Psoas muscle (tissue), 8 donors: Measurements from ENCODE around the gene GPR152. TPM values are rescaled to one million over a fixed set of nuclear protein-coding genes. Genes with fewer than 3 reads are reported as not detected.
"Not testable (repeated sequence)": the region's sequence is repeated elsewhere in the genome, so short reads cannot be mapped to it uniquely, and the experiment has no call there.

Source experiments
- ATAC-seq, 4 donors: fragments of 200-7000 bp; cut with Tn5 transposase; one replicate each; pipeline ENCODE4 v1.9.1; 2020; ENCODE audit warnings: moderate library complexity in 3 of 4, mild to moderate bottlenecking in 2 of 4
- DNase-seq, 2 donors: peaks; one replicate each; pipeline ENCODE4 v3.0.0-alpha.2; 2020
- H3K27ac ChIP-seq: fragments of 200-600 bp; one replicate; pipeline ENCODE4 v1.8.0; 2022
- H3K27me3 ChIP-seq, 3 donors: fragments of 200-600 bp in 1 of 3; one replicate each; pipeline versions ENCODE4 v1.6.1 to v1.8.0; 2013 to 2022; ENCODE audit warnings: low read length in 2 of 3, mild to moderate bottlenecking in 2 of 3, moderate library complexity in 1 of 3; ENCODE audit not compliant: insufficient read depth in 3 of 3
- H3K36me3 ChIP-seq, 2 donors: fragments of 200-600 bp in 1 of 2; one replicate each; pipeline versions ENCODE4 v1.6.1 to v1.8.0; 2013 to 2022; ENCODE audit warnings: low read depth in 1 of 2, mild to moderate bottlenecking in 1 of 2, moderate library complexity in 1 of 2; ENCODE audit not compliant: insufficient read depth in 1 of 2
- H3K4me1 ChIP-seq: fragments of 200-600 bp; one replicate; pipeline ENCODE4 v1.8.0; 2022
- H3K4me3 ChIP-seq: fragments of 200-600 bp; one replicate; pipeline ENCODE4 v1.8.0; 2022; ENCODE audit warnings: mild to moderate bottlenecking
- H3K9me3 ChIP-seq: fragments of 200-600 bp; one replicate; pipeline ENCODE4 v1.8.0; 2022
- CTCF ChIP-seq: fragments of 200-600 bp; IDR thresholded peaks from one replicate; pipeline ENCODE4 v1.8.0; 2022; ENCODE audit warnings: antibody characterized with exemption
- WGBS, 3 donors: extraction: QIAGEN DNeasy Blood & Tissue Kit; methylation state at CpG; one replicate each; pipeline versions ENCODE4 v1.1.6 to v1.1.7; 2013; 5-methylcytosine and 5-hydroxymethylcytosine counted together
- intact Hi-C, 2 donors: fragments of 100-400 bp; cut with DNase I; formaldehyde crosslinking; loops; one replicate each; pipeline versions ENCODE4 v1.11.0 to v1.14.2; 2022
- polyA plus RNA-seq, 3 donors: library from polyadenylated mRNA; stranded (reverse); fragments of 200-250 nt; gene quantifications; one replicate each; pipeline ENCODE4 v1.2.3, GENCODE V29; 2013
- total RNA-seq, 4 donors: library from RNA; stranded (reverse); fragmentation: NEBNext Ultra II Directional in 2 of 4; extraction: Animal tissue kit (Norgen Biotek cat#: 25700) in 2 of 4; gene quantifications; one replicate each; pipeline versions ENCODE4 v1.2.1 to v1.2.4, GENCODE V29; 2021 to 2023
- donor health status: healthy with polysubstance abuse.
- donor health status: DM: no; HTN: no; CAD: no; lungs with moderate emphysema.
- donor health status: Bipolar disorder and iron deficiency.
- donor health status: healthy.
- donor health status: DM: yes; HTN: yes; CAD: no.
- donor health status: DM: no; HTN: no; CAD: no.
- donor health status: DM: no; HTN: no; CAD: no.
- donor health status: DM: yes; HTN: yes; CAD: no.

The GPR152 gene
- total and polyA plus RNA-seq, 7 donors = 0.19 TPM; not detected in 6

GRCh38 chr11:67489203-67489884, 36.8 kb upstream of the GPR152 start:
- 81 to 84% (median 83%) methylated on average over 23 to 25 of the region's 25 CpGs for WGBS, 3 donors

GRCh38 chr11:67486481-67487195, 34.1 kb upstream of the GPR152 start:
- DNase-seq = no peak
- no peaks in the 10 kb centered on the region for H3K9me3 ChIP-seq
- H3K4me1 ChIP-seq = peaks cover 11% of the 10 kb centered on the region
- ATAC-seq = no peak
- intact Hi-C loops = no loop called here
- H3K36me3 ChIP-seq = peaks cover 0 to 47% of the 10 kb centered on the region in 2 donors
- no peaks in the 10 kb centered on the region for H3K27me3 ChIP-seq
- no peak overlapping the region for H3K4me3 ChIP-seq
- no peak for TF ChIP-seq CTCF
- no peak overlapping the region for H3K27ac ChIP-seq
- 80 to 85% (median 84%) methylated on average over 20 of the region's 20 CpGs for WGBS, 3 donors

More at GRCh38 chr11:67489203-67489884, 36.8 kb upstream of the GPR152 start:
- H3K27ac ChIP-seq = no peak overlapping the region
- no peak overlapping the region for H3K4me3 ChIP-seq
- DNase-seq (no peak), ATAC-seq (no peak)
- H3K27me3 ChIP-seq = no peaks in the 10 kb centered on the region
- intact Hi-C loops = no loop called here
- no peaks in the 10 kb centered on the region for H3K9me3 ChIP-seq
- peaks cover 0 to 49% of the 10 kb centered on the region in 2 donors for H3K36me3 ChIP-seq
- no peaks in the 10 kb centered on the region for H3K4me1 ChIP-seq
- no peak for TF ChIP-seq CTCF

- H3K27me3 ChIP-seq, H3K27ac ChIP-seq, H3K4me3 ChIP-seq, intact Hi-C loops, ATAC-seq, DNase-seq, H3K9me3 ChIP-seq: not testable (repeated sequence)
- 86 to 90% (median 89%) methylated on average over 7 of the region's 7 CpGs for WGBS, 3 donors
- peaks cover 0 to 40% of the 10 kb centered on the region in 2 donors for H3K36me3 ChIP-seq
- peaks cover 11% of the 10 kb centered on the region for H3K4me1 ChIP-seq
Observed at GRCh38 chr11:67485873-67486361, 33.4 kb upstream of the GPR152 start.

- no peak overlapping the region for H3K4me3 ChIP-seq
- peaks cover 0 to 32% of the 10 kb centered on the region in 2 donors for H3K36me3 ChIP-seq
- intact Hi-C loops = no loop called here
- DNase-seq = no peak
- 75 to 85% (median 79%) methylated on average over 11 of the region's 11 CpGs for WGBS, 3 donors
- peaks cover 11% of the 10 kb centered on the region for H3K4me1 ChIP-seq
- no peaks in the 10 kb centered on the region for H3K9me3 ChIP-seq
- ATAC-seq = no peak
- no peak for TF ChIP-seq CTCF
- no peaks in the 10 kb centered on the region for H3K27me3 ChIP-seq
- no peak overlapping the region for H3K27ac ChIP-seq
Observed at GRCh38 chr11:67484847-67485311, 32.4 kb upstream of the GPR152 start.
